Astrocyte of the cerebellum (primary cell): ENCODE measurements around the gene LRRC38.
"Not testable (repeated sequence)": the region's sequence is repeated elsewhere in the genome, so short reads cannot be mapped to it uniquely, and the experiment has no call there.

ENCODE experiments used
- DNase-seq: peaks from one replicate; pipeline ENCODE4 v3.0.0-alpha.2; 2011; ENCODE audit warnings: low read depth
- H3K4me3 ChIP-seq: 2 replicates; pipeline ENCODE4 v1.5.1; 2011; ENCODE audit warnings: mild to moderate bottlenecking, low read depth, low read length, moderate library complexity
- in situ Hi-C: cut with HindIII; loops from 2 replicates; pipeline ENCODE4 v1.10.0; 2017; ENCODE audit warnings: low sequenced_read_pairs
- TF ChIP-seq, protein P1 (sequence below): IDR thresholded peaks from 2 replicates; pipeline ENCODE4 v1.5.1; 2012; ENCODE audit warnings: low read length, low read depth, moderate library complexity, mild to moderate bottlenecking; ENCODE audit errors: missing control alignments

Gene LRRC38, protein sequence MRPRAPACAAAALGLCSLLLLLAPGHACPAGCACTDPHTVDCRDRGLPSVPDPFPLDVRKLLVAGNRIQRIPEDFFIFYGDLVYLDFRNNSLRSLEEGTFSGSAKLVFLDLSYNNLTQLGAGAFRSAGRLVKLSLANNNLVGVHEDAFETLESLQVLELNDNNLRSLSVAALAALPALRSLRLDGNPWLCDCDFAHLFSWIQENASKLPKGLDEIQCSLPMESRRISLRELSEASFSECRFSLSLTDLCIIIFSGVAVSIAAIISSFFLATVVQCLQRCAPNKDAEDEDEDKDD

GRCh38 chr1:13513895-13514546 lies at the start of gene LRRC38:
Gene LRRC38 (minus strand): TSS chr1:13514003. CDS start chr1:13513593, 410 bp downstream.
- TF ChIP-seq, protein P1, sequence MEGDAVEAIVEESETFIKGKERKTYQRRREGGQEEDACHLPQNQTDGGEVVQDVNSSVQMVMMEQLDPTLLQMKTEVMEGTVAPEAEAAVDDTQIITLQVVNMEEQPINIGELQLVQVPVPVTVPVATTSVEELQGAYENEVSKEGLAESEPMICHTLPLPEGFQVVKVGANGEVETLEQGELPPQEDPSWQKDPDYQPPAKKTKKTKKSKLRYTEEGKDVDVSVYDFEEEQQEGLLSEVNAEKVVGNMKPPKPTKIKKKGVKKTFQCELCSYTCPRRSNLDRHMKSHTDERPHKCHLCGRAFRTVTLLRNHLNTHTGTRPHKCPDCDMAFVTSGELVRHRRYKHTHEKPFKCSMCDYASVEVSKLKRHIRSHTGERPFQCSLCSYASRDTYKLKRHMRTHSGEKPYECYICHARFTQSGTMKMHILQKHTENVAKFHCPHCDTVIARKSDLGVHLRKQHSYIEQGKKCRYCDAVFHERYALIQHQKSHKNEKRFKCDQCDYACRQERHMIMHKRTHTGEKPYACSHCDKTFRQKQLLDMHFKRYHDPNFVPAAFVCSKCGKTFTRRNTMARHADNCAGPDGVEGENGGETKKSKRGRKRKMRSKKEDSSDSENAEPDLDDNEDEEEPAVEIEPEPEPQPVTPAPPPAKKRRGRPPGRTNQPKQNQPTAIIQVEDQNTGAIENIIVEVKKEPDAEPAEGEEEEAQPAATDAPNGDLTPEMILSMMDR = no peak
- H3K4me3 ChIP-seq = no peak within 1 kb of the TSS
- in situ Hi-C loops = no loop called here
- no peak for DNase-seq

GRCh38 chr1:13562981-13563380 lies 49.2 kb upstream of the LRRC38 start:
- H3K4me3 ChIP-seq, in situ Hi-C loops, DNase-seq: not testable (repeated sequence)

- in situ Hi-C loops = no loop called here
- TF ChIP-seq, protein P1 = no peak
Measured at GRCh38 chr1:13560541-13560940, 46.7 kb upstream of the LRRC38 start.

DNA sequence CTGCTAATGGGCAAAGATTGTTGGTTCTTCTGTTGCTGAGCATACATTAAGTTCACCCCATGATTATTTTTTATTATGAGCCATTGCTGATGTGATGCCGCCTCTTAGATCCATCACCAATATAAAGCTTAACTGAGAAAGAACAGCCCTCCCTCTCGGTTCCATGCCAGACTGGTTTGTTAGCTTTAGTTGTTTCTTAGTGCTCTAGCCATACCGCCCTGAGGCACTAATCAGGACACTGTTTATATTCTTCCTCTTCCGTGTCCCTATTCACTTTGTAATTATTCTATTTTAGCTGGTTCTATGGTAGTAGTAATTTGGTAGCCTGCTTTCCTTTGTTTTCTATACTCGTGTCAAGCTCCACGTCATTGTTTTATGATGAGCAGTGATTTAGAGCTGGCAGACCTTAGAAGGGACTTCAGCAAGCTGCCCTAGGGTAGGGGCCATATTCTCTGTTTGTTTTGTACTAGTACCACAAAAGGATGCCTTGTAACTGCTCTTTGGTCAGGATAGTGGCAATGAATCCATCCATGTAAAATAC lies 42.5 kb upstream of the LRRC38 start:
- no peak for DNase-seq
- TF ChIP-seq, protein P1 = no peak
- in situ Hi-C loops = no loop called here
- H3K4me3 ChIP-seq = no peak overlapping the region

More at GRCh38 chr1:13560541-13560940, 46.7 kb upstream of the LRRC38 start:
- H3K4me3 ChIP-seq = no peak overlapping the region
- DNase-seq = no peak

- TF ChIP-seq, protein P1 = no peak
- in situ Hi-C loops = no loop called here
- DNase-seq = no peak
- H3K4me3 ChIP-seq = no peak overlapping the region
Measured at GRCh38 chr1:13554798-13555197, 41.0 kb upstream of the LRRC38 start.

DNA sequence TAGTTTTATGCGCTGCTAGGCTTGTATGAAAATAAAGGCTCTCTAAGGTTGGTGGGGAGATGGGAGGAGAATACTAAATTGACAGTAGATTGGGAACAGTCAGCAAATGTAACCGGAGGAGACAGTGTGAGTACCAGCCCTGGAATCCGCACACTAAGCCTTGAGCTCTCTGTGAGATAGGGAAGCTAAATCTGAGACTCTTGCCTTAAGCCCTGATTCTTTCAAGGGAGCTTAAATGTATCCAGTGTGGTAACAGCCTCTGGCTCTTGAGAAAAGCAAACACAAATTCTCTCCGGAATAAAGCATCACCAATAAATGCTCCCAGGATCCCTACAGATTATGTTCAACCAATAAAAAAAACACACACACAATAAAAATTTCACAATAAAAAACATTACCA lies 36.9 kb upstream of the LRRC38 start:
- no peak overlapping the region for H3K4me3 ChIP-seq
- in situ Hi-C loops = no loop called here
- no peak for DNase-seq
- TF ChIP-seq, protein P1 = no peak

- no peak for DNase-seq
- in situ Hi-C loops = no loop called here
- TF ChIP-seq, protein P1 = no peak
- no peak overlapping the region for H3K4me3 ChIP-seq
Measured at GRCh38 chr1:13549521-13549920, 35.7 kb upstream of the LRRC38 start.
